Choroid plexus epithelial cell (primary cell): ENCODE data around the gene TMEM156.
"Not testable (repeated sequence)": the region's sequence is repeated elsewhere in the genome, so short reads cannot be mapped to it uniquely, and the experiment has no call there.

ENCODE experiments used
- DNase-seq: peaks from one replicate; pipeline ENCODE4 v3.0.0-alpha.2; 2010; ENCODE audit warnings: low read depth
- H3K4me3 ChIP-seq: 2 replicates; pipeline ENCODE4 v1.5.1; 2011; ENCODE audit warnings: low read depth, mild to moderate bottlenecking, control low read depth, low read length, moderate library complexity
- TF ChIP-seq, protein P1 (sequence below): conservative IDR thresholded peaks from 2 replicates; pipeline ENCODE4 v1.5.1; 2011; ENCODE audit warnings: low read depth, mild to moderate bottlenecking, control low read depth, inconsistent platforms, low read length, moderate library complexity

The TMEM156 gene

DNA sequence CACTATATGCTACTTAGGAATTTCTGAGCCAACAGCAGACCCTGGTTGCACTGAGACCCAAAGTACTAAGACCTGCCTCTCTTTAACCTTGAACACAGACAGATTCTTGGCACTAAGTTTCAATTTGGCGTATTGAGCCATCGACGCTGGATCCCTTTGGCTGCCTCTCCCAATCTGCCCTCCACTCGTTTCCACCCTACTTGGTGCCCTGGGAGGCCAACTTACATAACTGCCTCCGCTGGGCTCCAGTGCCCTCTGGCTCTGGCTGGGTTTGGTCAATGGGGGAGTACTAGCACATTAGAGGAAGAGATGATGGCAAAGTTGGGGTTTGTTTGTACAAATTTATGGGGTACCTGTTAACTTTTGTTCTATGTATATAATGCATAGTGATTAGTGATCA lies 63.5 kb downstream of the TMEM156 start:
- no peak overlapping the region for H3K4me3 ChIP-seq
- TF ChIP-seq, protein P1, sequence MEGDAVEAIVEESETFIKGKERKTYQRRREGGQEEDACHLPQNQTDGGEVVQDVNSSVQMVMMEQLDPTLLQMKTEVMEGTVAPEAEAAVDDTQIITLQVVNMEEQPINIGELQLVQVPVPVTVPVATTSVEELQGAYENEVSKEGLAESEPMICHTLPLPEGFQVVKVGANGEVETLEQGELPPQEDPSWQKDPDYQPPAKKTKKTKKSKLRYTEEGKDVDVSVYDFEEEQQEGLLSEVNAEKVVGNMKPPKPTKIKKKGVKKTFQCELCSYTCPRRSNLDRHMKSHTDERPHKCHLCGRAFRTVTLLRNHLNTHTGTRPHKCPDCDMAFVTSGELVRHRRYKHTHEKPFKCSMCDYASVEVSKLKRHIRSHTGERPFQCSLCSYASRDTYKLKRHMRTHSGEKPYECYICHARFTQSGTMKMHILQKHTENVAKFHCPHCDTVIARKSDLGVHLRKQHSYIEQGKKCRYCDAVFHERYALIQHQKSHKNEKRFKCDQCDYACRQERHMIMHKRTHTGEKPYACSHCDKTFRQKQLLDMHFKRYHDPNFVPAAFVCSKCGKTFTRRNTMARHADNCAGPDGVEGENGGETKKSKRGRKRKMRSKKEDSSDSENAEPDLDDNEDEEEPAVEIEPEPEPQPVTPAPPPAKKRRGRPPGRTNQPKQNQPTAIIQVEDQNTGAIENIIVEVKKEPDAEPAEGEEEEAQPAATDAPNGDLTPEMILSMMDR = no peak
- no peak for DNase-seq

DNA sequence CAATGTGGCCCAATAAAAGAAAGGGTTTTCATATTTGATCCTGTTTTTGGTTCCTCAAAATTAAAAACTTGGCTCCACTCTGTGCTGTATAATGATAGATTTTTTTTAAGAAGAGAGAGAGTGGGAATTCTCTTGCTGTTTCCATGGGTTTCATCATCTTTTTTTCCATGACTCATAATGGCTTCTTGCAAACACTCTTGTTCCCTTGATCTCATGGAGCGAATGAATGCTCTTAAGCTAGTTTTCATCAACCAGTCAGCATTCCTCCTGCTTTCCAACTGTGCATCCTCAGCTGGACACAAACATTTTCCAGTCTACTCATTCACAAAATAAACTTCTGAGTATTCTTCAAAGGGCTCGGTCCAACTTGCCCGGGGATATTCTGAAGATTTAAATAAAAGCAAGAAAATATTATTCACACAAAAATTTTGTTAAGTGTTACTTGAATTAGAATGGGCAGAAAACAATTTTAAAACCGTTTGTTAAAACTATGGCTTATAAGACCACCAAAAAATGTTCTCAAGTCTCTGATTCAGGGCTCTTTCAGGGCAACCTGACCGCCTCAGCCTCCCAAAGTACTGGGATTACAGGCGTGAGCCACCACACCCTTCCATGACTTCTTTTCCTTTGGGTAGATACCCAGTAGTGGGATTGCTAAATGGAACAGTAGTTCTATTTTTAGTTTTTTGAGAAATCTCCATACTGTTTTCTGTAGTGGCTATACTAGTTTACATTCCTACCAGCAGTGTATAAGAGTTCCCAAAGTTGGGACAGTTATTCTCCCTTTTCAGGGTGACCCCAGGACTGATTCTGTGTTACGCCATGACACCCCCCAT lies 64.7 kb downstream of the TMEM156 start:
- TF ChIP-seq, protein P1 = peak; percentile 7
- H3K4me3 ChIP-seq = no peak overlapping the region
- peak; percentile 99 for DNase-seq

DNA sequence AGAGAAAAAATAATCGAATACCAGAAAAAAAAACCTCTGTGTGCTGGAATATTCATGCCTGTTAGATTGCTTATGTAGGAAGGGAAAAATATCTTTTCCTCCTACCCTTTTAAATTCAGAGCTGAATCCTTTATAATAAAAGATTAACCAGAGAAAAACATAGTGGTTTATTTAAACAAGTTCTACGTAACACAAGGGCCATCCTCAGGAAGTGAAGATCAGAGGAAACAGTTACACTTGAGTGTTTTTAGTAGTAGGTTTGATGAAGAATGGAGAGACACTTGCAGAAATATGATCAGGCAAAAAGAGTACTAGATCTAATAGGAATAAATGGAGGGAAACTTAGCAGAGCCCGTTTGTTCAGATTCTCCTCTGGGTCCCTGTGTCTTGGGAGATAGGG lies 66.3 kb downstream of the TMEM156 start:
- TF ChIP-seq, protein P1 = no peak
- no peak for DNase-seq
- H3K4me3 ChIP-seq = no peak overlapping the region

DNA sequence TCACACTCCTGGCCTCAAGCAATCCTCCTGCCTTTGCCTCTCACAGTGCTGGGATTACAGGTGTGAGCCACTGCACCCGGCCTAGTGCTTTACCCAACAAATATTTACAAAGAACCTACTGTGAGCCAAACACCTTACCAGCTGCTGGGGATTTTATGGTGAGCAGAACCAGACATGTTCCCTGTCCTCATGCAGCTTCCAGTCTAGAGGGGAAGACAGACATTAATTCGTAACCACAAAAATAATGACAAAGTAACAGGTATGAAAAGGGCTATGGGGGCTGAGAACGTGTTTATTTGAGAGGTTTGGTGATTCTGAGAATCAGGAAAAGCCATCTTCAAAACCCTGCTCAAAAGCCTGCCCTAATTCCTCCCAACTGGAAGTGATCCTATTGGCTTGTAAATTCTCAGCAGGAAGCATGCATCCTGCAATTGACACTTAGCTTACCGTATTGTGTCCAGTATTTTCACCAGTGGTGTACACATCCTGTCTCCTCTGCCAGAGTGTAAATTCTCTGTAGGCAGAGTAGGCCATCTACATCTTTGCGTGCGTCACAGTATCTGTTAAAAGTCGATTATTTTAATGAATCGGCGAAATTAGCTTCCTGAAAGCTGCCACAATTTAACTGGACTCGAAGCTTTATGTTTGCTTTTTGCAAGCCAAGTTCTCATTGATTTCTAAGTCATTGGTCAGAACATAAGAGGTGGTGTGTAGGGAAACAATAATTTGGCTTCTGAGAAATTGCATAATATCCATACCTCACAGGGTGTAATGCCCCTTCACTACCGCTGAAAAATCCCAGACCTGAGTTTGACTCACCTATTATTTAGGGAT lies 67.0 kb downstream of the TMEM156 start:
- TF ChIP-seq, protein P1 = no peak
- no peak overlapping the region for H3K4me3 ChIP-seq
- no peak for DNase-seq

DNA sequence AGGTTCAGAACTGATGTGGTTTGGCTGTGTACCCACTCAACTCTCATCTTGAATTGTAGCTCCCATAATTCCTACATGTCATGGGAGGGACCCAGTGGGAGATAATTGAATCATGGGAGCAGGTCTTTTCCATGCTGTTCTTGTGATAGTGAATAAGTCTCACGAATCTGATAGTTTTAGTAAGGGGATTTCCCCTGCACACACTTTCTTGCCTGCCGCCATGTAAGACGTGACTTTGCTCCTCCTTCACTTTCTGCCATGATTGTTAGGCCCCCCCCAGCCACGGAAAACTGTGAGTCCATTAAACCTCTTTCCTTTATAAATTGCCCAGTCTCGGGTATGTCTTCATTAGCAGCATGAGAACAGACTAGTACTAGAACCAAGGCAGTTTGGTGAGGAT lies 73.0 kb downstream of the TMEM156 start:
- H3K4me3 ChIP-seq, DNase-seq: not testable (repeated sequence)

DNA sequence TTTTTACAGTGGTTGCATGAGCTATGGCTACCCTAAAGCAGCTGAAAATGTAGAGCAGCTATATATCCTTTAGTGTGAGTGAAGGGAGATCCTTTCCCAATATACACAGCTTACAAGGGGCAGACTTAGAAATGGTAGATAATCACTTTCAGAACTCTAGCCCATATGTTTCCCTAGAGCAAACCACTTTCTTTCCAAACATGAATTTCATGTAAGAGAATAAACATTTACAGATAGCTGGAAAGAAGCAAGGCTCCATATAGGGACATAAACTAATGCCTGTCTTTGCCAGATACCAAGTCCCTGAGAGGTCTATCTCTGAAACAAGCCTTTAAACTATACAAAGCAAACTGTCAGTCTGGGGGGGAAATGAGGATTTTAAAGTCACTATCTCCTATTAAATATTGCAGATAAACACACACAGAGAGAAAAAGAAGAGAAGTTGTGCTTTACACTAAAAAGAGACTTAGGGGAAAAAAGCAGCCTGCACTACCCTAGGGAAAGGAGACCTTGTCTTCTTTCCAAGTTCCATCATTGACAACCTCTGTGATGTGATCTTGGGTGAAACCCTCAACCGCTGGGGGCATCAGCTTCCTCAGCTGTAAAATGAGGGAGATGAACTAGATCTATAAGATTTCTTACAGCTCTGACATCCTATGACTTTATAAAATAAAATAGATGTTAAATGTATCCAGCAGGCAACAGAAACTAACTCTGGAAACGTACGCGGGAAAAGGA lies 73.6 kb downstream of the TMEM156 start:
- peak; percentile 40 for DNase-seq
- no peak overlapping the region for H3K4me3 ChIP-seq
- TF ChIP-seq, protein P1 = no peak

DNA sequence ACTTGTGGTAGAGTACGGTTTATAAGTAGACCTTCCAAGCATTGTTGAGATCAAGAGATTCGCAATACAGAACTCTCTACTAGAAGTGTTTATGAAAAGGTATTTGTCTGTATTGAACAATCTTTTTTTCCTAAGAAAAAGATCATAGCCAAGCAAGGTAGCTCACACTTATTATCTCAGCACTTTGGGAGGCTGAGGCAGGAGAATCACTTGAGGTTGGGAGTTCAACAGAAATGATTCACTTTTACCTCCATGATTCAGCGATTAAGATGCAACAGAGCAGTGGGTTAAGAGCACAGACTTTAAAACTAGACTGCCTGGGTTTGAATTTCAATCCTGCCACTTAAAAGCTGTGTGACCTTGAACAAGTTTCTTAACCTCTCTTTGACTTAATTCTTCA lies 74.3 kb downstream of the TMEM156 start:
- no peak for DNase-seq

More for the DNA sequence above, 74.3 kb downstream of the TMEM156 start:
- TF ChIP-seq, protein P1 = no peak
- H3K4me3 ChIP-seq = no peak overlapping the region
